GM19025 (cell line): Measurements from ENCODE around the gene NSD1.
"Not testable (repeated sequence)": the region's sequence is repeated elsewhere in the genome, so short reads cannot be mapped to it uniquely, and the experiment has no call there.

Experiments
- ATAC-seq: cut with Tn5 transposase; IDR thresholded peaks from one replicate; pipeline ENCODE4 v1.9.1; 2021; ENCODE audit warnings: mild to moderate bottlenecking, low read depth, moderate library complexity; ENCODE audit not compliant: unreplicated experiment

Gene NSD1

GRCh38 chr5:177222269-177222668 is 88.7 kb downstream of the NSD1 start:
- ATAC-seq: no peak

- no peak for ATAC-seq
These were observed 92.2 kb downstream of the NSD1 start for GRCh38 chr5:177225798-177226197.

GRCh38 chr5:177226860-177227259 is 93.3 kb downstream of the NSD1 start:
- ATAC-seq: no peak

GRCh38 chr5:177228751-177229150 is 95.2 kb downstream of the NSD1 start:
- no peak for ATAC-seq

- no peak for ATAC-seq
These were observed 97.1 kb downstream of the NSD1 start for GRCh38 chr5:177230660-177231059.

GRCh38 chr5:177231479-177232250 is 98.1 kb downstream of the NSD1 start:
- no peak for ATAC-seq

- ATAC-seq: no peak
These were observed 98.8 kb downstream of the NSD1 start for GRCh38 chr5:177232358-177232757.

GRCh38 chr5:177232761-177233160 is 99.2 kb downstream of the NSD1 start:
- no peak for ATAC-seq

GRCh38 chr5:177233206-177233605 is 99.6 kb downstream of the NSD1 start:
- no peak for ATAC-seq

- ATAC-seq: no peak
These were observed 100.2 kb downstream of the NSD1 start for GRCh38 chr5:177233802-177234201.

GRCh38 chr5:177234841-177235240 is 101.3 kb downstream of the NSD1 start:
- ATAC-seq: no peak

- ATAC-seq: no peak
These were observed 108.2 kb downstream of the NSD1 start for GRCh38 chr5:177241768-177242167.

- ATAC-seq: no peak
These were observed 108.7 kb downstream of the NSD1 start for GRCh38 chr5:177242304-177242703.

- ATAC-seq: no peak
These were observed 116.4 kb downstream of the NSD1 start for GRCh38 chr5:177249761-177250537.

GRCh38 chr5:177253252-177253651 is 119.7 kb downstream of the NSD1 start:
- no peak for ATAC-seq

- ATAC-seq: no peak
These were observed 122.7 kb downstream of the NSD1 start for GRCh38 chr5:177256296-177256695.

GRCh38 chr5:177258711-177259110 is 125.1 kb downstream of the NSD1 start:
- not testable (repeated sequence) for ATAC-seq

- ATAC-seq: no peak
These were observed 127.4 kb downstream of the NSD1 start for GRCh38 chr5:177260961-177261360.

- ATAC-seq: no peak
These were observed 127.9 kb downstream of the NSD1 start for GRCh38 chr5:177261510-177261909.

- no peak for ATAC-seq
These were observed 130.6 kb downstream of the NSD1 start for GRCh38 chr5:177264178-177264577.

- no peak for ATAC-seq
These were observed 131.8 kb downstream of the NSD1 start for GRCh38 chr5:177265395-177265794.
